H1 (cell line): ENCODE measurements around the gene G3BP1. TPM values are rescaled to one million over a fixed set of nuclear protein-coding genes. Genes with fewer than 3 reads are reported as not detected.

ENCODE experiments used
- NANOG ChIP-seq: IDR thresholded peaks from 2 replicates; pipeline ENCODE4 v1.6.1; 2011; ENCODE audit warnings: low read length, low read depth, mild to moderate bottlenecking, inconsistent platforms; ENCODE audit not compliant: insufficient read depth, poor library complexity, severe bottlenecking
- polyA plus RNA-seq, 7 experiments: library from polyadenylated mRNA; depleted of rRNA in 3 of 7; stranded (reverse) in 5 of 7; unstranded in 2 of 7; fragments of >200 nt in 5 of 7; fragments of 200-250 nt in 2 of 7; gene quantifications; 1 replicate in 5 of 7; 2 replicates in 1 of 7; 4 replicates in 1 of 7; pipeline versions ENCODE4 v1.2.1 to v1.2.3, GENCODE V29; 2011 to 2013; ENCODE audit warnings: missing spikeins in 2 of 7, mixed read lengths in 2 of 7
- total RNA-seq: library from RNA; stranded (reverse); fragmentation: NEBNext Ultra II Directional; extraction: Animal tissue kit (Norgen Biotek cat#: 25700); gene quantifications from 2 replicates; pipeline ENCODE4 v1.2.1, GENCODE V29; 2021

The G3BP1 gene
- total and polyA plus RNA-seq, 2 of the 8 experiments (the other 6 are each of a cell fraction or from before 2014, with no cell fraction given): 71.2 to 516 TPM

- no peak for TF ChIP-seq NANOG
Measured at GRCh38 chr5:151805414-151806223, 33.9 kb downstream of the G3BP1 start (continued).
